ENCODE data around the gene GAS2.

GAS2 gene

GRCh38 chr11:22674470-22675439, 8.3 kb downstream of the GAS2 start:
- no peak for DNase-seq (ENCODE audit: low read depth)

GRCh38 chr11:22677153-22677903, 10.9 kb downstream of the GAS2 start:
- no peak for DNase-seq (ENCODE audit: low read depth)

- no peak for DNase-seq (ENCODE audit: low read depth)
Measured at GRCh38 chr11:22680628-22681027, 14.2 kb downstream of the GAS2 start.

GRCh38 chr11:22681281-22681812, 14.9 kb downstream of the GAS2 start:
- DNase-seq (ENCODE audit: low read depth): no peak

- no peak for DNase-seq (ENCODE audit: low read depth)
Measured at GRCh38 chr11:22684082-22684481, 17.7 kb downstream of the GAS2 start.

- DNase-seq (ENCODE audit: low read depth): no peak
Measured at GRCh38 chr11:22685111-22685510, 18.7 kb downstream of the GAS2 start.

- DNase-seq (ENCODE audit: low read depth): no peak
Measured at GRCh38 chr11:22688914-22689313, 22.5 kb downstream of the GAS2 start.

- no peak for DNase-seq (ENCODE audit: low read depth)
Measured at GRCh38 chr11:22690257-22690656, 23.8 kb downstream of the GAS2 start.

GRCh38 chr11:22690871-22691270, 24.5 kb downstream of the GAS2 start:
- no peak for DNase-seq (ENCODE audit: low read depth)

GRCh38 chr11:22699388-22699787, 33.0 kb downstream of the GAS2 start:
- no peak for DNase-seq (ENCODE audit: low read depth)

- no peak for DNase-seq (ENCODE audit: low read depth)
Measured at GRCh38 chr11:22702031-22702430, 35.6 kb downstream of the GAS2 start.

GRCh38 chr11:22703040-22703439, 36.6 kb downstream of the GAS2 start:
- no peak for DNase-seq (ENCODE audit: low read depth)

- DNase-seq (ENCODE audit: low read depth): no peak
Measured at GRCh38 chr11:22703591-22703990, 37.2 kb downstream of the GAS2 start.

- DNase-seq (ENCODE audit: low read depth): no peak
Measured at GRCh38 chr11:22707119-22707899, 40.9 kb downstream of the GAS2 start.

- no peak for DNase-seq (ENCODE audit: low read depth)
Measured at GRCh38 chr11:22711071-22711770, 44.8 kb downstream of the GAS2 start.

- no peak for DNase-seq (ENCODE audit: low read depth)
Measured at GRCh38 chr11:22711880-22712279, 45.5 kb downstream of the GAS2 start.

GRCh38 chr11:22713336-22713735, 46.9 kb downstream of the GAS2 start:
- DNase-seq (ENCODE audit: low read depth): no peak

- no peak for DNase-seq (ENCODE audit: low read depth)
Measured at GRCh38 chr11:22715971-22716370, 49.6 kb downstream of the GAS2 start.

GRCh38 chr11:22720457-22720856, 54.0 kb downstream of the GAS2 start:
- no peak for DNase-seq (ENCODE audit: low read depth)

- no peak for DNase-seq (ENCODE audit: low read depth)
Measured at GRCh38 chr11:22723274-22723673, 56.9 kb downstream of the GAS2 start.

GRCh38 chr11:22725079-22725478, 58.7 kb downstream of the GAS2 start:
- DNase-seq (ENCODE audit: low read depth): no peak
